ENCODE data around the gene OPRL1. TPM values are rescaled to one million over a fixed set of nuclear protein-coding genes. Genes with fewer than 3 reads are reported as not detected.

The OPRL1 gene
- total and polyA plus RNA-seq, 2 of the 8 experiments (the other 6 are each of a cell fraction or from before 2014, with no cell fraction given) = 0.63 to 0.98 TPM

- H2AK5ac ChIP-seq (ENCODE audit: low read depth, low read length) = no peak within 1 kb of the TSS
- H4K5ac ChIP-seq (ENCODE audit: insufficient read length, low read depth, low read length) = peak within 1 kb of the TSS; percentile 91
- peak within 1 kb of the TSS; percentile 84 for H4K91ac ChIP-seq (replicated peaks; ENCODE audit: insufficient read length, low read length)
- H3K36me3 ChIP-seq (ENCODE audit: control insufficient read depth in 2 of 4, insufficient read depth in 4 of 4, low read length in 3 of 4) = no peaks in the 10 kb centered on the region
- H3K9me3 ChIP-seq (ENCODE audit: insufficient read depth in 2 of 2, low read depth in 1 of 2, low read length in 1 of 2) = no peaks in the 10 kb centered on the region
- H4K20me1 ChIP-seq (replicated peaks in 1 of 2; ENCODE audit: control insufficient read depth in 1 of 2, insufficient read depth in 2 of 2, low read length in 2 of 2) = peaks cover 2 to 6% of the 10 kb centered on the region in 2 experiments
- ChIA-PET POLR2A (ENCODE audit: partially characterized antibody) (interaction anchor here (0.5 to 1.5 kb wide), 11 partner anchors 8 to 98 kb away, joined by 3 to 7 read pairs (median 4); partner anchors contain the start of genes C20orf204, LKAAEAR1, OPRL1 and RGS19), CTCF (ENCODE audit: partially characterized antibody) (interaction anchor here (0.6 to 15.0 kb wide), 7 partner anchors 9 to 89 kb away, joined by 3 to 139 read pairs (median 4); partner anchors contain the start of genes LKAAEAR1, OPRL1, PRPF6 and RGS19)
- H3K4me2 ChIP-seq (ENCODE audit: insufficient read depth in 1 of 2, low read depth in 2 of 2, low read length in 2 of 2) = peak within 1 kb of the TSS; percentile 60 to 83
- peak within 1 kb of the TSS; percentile 66 to 81 (median 72) for H3K4me3 ChIP-seq (ENCODE audit: extremely low read depth in 1 of 4, insufficient read depth in 2 of 4, low read depth in 3 of 4, low read length in 4 of 4)
- H2BK12ac ChIP-seq (ENCODE audit: low read depth, low read length) = no peak within 1 kb of the TSS
- H3K23me2 ChIP-seq (ENCODE audit: low read depth, low read length) = peaks cover 2% of the 10 kb centered on the region; the same call in 1 of the 2 replicates
- H2BK15ac ChIP-seq (ENCODE audit: low read length) = no peak within 1 kb of the TSS
- no peaks in the 10 kb centered on the region for H3K79me1 ChIP-seq (ENCODE audit: low read depth, low read length)
- no peak within 1 kb of the TSS for H3K23ac ChIP-seq (ENCODE audit: insufficient read length)
- WGBS, 2 experiments (ENCODE audit: extremely low coverage in 1 of 2, insufficient coverage in 1 of 2, insufficient read length in 1 of 2, insufficient replicate concordance in 2 of 2, low coverage in 1 of 2, low lambda C conversion rate in 2 of 2, missing lambda C conversion rate in 1 of 2) = 32% methylated on average over 22 of the region's 85 CpGs; no CpG with 5 or more reads in 1 of the 2 experiments
- FAIRE-seq = no peak
- peak within 1 kb of the TSS; percentile 72 for H4K8ac ChIP-seq (ENCODE audit: extremely low read depth, insufficient read depth, low read length)
- H3K14ac ChIP-seq (ENCODE audit: insufficient read length) = no peak within 1 kb of the TSS
- H3K9ac ChIP-seq (replicated peaks in 1 of 4; ENCODE audit: extremely low read depth in 1 of 4, low read depth in 3 of 4, low read length in 3 of 4) = peak within 1 kb of the TSS; percentile 0 to 64 (median 39); a peak in 5 of 7 replicates
- H2BK120ac ChIP-seq (replicated peaks; ENCODE audit: low read depth, low read length) = no peak within 1 kb of the TSS
- peak within 1 kb of the TSS; percentile 83 for H3K18ac ChIP-seq (ENCODE audit: extremely low read depth, low read length)
- H3K56ac ChIP-seq (replicated peaks; ENCODE audit: insufficient read length, low read depth, low read length) = no peak within 1 kb of the TSS
- H2BK20ac ChIP-seq (ENCODE audit: low read length) = no peak within 1 kb of the TSS
- no peaks in the 10 kb centered on the region; a peak in 2 of 7 replicates for H3K27me3 ChIP-seq (replicated peaks in 1 of 4; ENCODE audit: control insufficient read depth in 3 of 4, extremely low read depth in 1 of 4, insufficient read depth in 3 of 4, low read length in 3 of 4)
- H3K79me2 ChIP-seq (ENCODE audit: control insufficient read depth in 1 of 2, insufficient read depth in 2 of 2, low read length in 2 of 2) = no peaks in the 10 kb centered on the region
- peak in 1 of 2 experiments; percentile 95 for DNase-seq (ENCODE audit: low read depth in 1 of 2, low spot score in 2 of 2)
- no peak within 1 kb of the TSS for H3K27ac ChIP-seq (ENCODE audit: low read depth, low read length)
- no peak within 1 kb of the TSS for H2AFZ ChIP-seq (ENCODE audit: low read length)
- peak within 1 kb of the TSS; percentile 69 for H3K4ac ChIP-seq (replicated peaks; ENCODE audit: insufficient read length, low read depth, low read length)
- H3K4me1 ChIP-seq (replicated peaks in 1 of 4; ENCODE audit: control insufficient read depth in 3 of 4, insufficient read depth in 4 of 4, low read length in 3 of 4) = peaks cover 3 to 15% (median 9%) of the 10 kb centered on the region in 4 experiments
- no peak within 1 kb of the TSS for H2BK5ac ChIP-seq (ENCODE audit: low read depth, low read length)
- TF ChIP-seq ATF3 (IDR thresholded peaks at IDR 0.05; ENCODE audit: insufficient read depth, low read depth, low read length) = peak; percentile 64
- TF ChIP-seq SIX5 (IDR thresholded peaks at IDR 0.05; ENCODE audit: low read depth, low read length) = peak; percentile 99
- TF ChIP-seq POLR2A (IDR thresholded peaks at IDR 0.05; ENCODE audit: control extremely low read depth in 1 of 2, low read depth in 2 of 2, low read length in 2 of 2) = peak in 1 of 2 experiments; percentile 21; a peak in 1 of 3 replicates
- no peak for TF ChIP-seq CEBPB (IDR thresholded peaks at IDR 0.05; ENCODE audit: low read depth, low read length)
- TF ChIP-seq GTF2F1 (IDR thresholded peaks at IDR 0.05; ENCODE audit: borderline replicate concordance, low read depth, low read length) = no peak
- no peak for TF ChIP-seq HDAC2 (IDR thresholded peaks at IDR 0.05; ENCODE audit: borderline replicate concordance in 1 of 2, low read depth in 2 of 2, low read length in 2 of 2)
- no peak for TF ChIP-seq YY1 (IDR thresholded peaks at IDR 0.05; ENCODE audit: low read depth, low read length)
- TF ChIP-seq CHD2 (IDR thresholded peaks at IDR 0.05; ENCODE audit: low read length) = 0 out of 2 replicates have a peak, but pooled peaks have one; percentile 23
- TF ChIP-seq MAFK (IDR thresholded peaks at IDR 0.05; ENCODE audit: low read depth, low read length) = no peak
- TF ChIP-seq ASH2L (IDR thresholded peaks at IDR 0.05; ENCODE audit: low read length) = no peak
- no peak for TF ChIP-seq CBX5 (IDR thresholded peaks at IDR 0.05; ENCODE audit: low read depth, low read length)
- no peak; the same call in 1 of the 2 replicates for TF ChIP-seq TBP (IDR thresholded peaks at IDR 0.05; ENCODE audit: low read depth, low read length)
Measured at GRCh38 chr20:64062596-64063388, 17.1 kb upstream of the OPRL1 start, which contains the start of gene TCEA2. Gene TCEA2, plus strand, starts transcription at chr20:64063198. Its CDS starts 115 bp downstream, at chr20:64063313.
